WTC11 (cell line): ENCODE data around the gene GRB10. TPM values are rescaled to one million over a fixed set of nuclear protein-coding genes. Genes with fewer than 3 reads are reported as not detected.

ENCODE experiments used
- ATAC-seq: fragments of 200-7000 bp; cut with Tn5 transposase; 2 replicates; pipeline ENCODE4 v1.10.0; 2021; ENCODE audit warnings: mild to moderate bottlenecking, moderate library complexity
- CTCF ChIA-PET: fragments of 300-600 bp; sonication (Branson Sonifier 250); formaldehyde crosslinking; loops from one replicate; lab custom pipeline; 2021; ENCODE audit warnings: antibody characterized with exemption; lab: Charles Lee
- POLR2A ChIA-PET: fragments of 350-600 bp; sonication (Branson Sonifier 250); formaldehyde crosslinking; loops from one replicate; lab custom pipeline; 2021; ENCODE audit warnings: antibody characterized with exemption; lab: Charles Lee
- DNase-seq: peaks from one replicate; pipeline ENCODE4 v3.0.0; 2021; ENCODE audit warnings: low spot score
- H3K27ac Mint-ChIP-seq: 2 replicates; pipeline ENCODE4 v1.8.0; 2021; ENCODE audit warnings: mixed read lengths
- H3K27me3 Mint-ChIP-seq: 2 replicates; pipeline ENCODE4 v1.8.0; 2021; ENCODE audit warnings: low read depth, mild to moderate bottlenecking, moderate library complexity, mixed read lengths
- H3K36me3 Mint-ChIP-seq: 2 replicates; pipeline ENCODE4 v1.8.0; 2021; ENCODE audit warnings: mixed read lengths
- H3K4me1 Mint-ChIP-seq: 2 replicates; pipeline ENCODE4 v1.8.0; 2022; ENCODE audit warnings: mixed read lengths
- H3K4me3 Mint-ChIP-seq: 2 replicates; pipeline ENCODE4 v1.8.0; 2021; ENCODE audit warnings: mild to moderate bottlenecking, moderate library complexity, mixed read lengths
- H3K9me3 Mint-ChIP-seq: 2 replicates; pipeline ENCODE4 v1.8.0; 2021; ENCODE audit warnings: mixed read lengths
- ARID4B ChIP-seq: sonication (generic); formaldehyde crosslinking; IDR thresholded peaks from 2 replicates; pipeline ENCODE4 v1.8.0; 2023; ENCODE audit warnings: missing genetic modification reagents, mild to moderate bottlenecking, borderline replicate concordance
- ATF2 ChIP-seq: sonication (generic); formaldehyde crosslinking; IDR thresholded peaks from 2 replicates; pipeline ENCODE4 v1.8.1; 2022; ENCODE audit warnings: low read depth, missing genetic modification reagents, borderline replicate concordance
- ATF6 ChIP-seq: sonication (generic); formaldehyde crosslinking; IDR thresholded peaks from 2 replicates; pipeline ENCODE4 v1.8.1; 2023; ENCODE audit warnings: mild to moderate bottlenecking, missing genetic modification reagents
- CREB1 ChIP-seq: sonication (generic); formaldehyde crosslinking; IDR thresholded peaks from 2 replicates; pipeline ENCODE4 v1.8.0; 2023; ENCODE audit warnings: mild to moderate bottlenecking, missing genetic modification reagents
- CREM ChIP-seq: sonication (generic); formaldehyde crosslinking; IDR thresholded peaks from 2 replicates; pipeline ENCODE4 v1.8.1; 2022; ENCODE audit warnings: mild to moderate bottlenecking, missing genetic modification reagents, moderate library complexity
- ETV6 ChIP-seq: sonication (generic); formaldehyde crosslinking; IDR thresholded peaks from 2 replicates; pipeline ENCODE4 v1.8.1; 2022; ENCODE audit warnings: mild to moderate bottlenecking, missing genetic modification reagents
- FOXJ3 ChIP-seq: sonication (generic); formaldehyde crosslinking; IDR thresholded peaks from 2 replicates; pipeline ENCODE4 v1.9.0; 2021; ENCODE audit warnings: missing genetic modification reagents, mild to moderate bottlenecking, borderline replicate concordance
- MLX ChIP-seq: sonication (generic); formaldehyde crosslinking; IDR thresholded peaks from 2 replicates; pipeline ENCODE4 v1.8.1; 2023; ENCODE audit warnings: mild to moderate bottlenecking, missing genetic modification reagents, moderate library complexity
- PREB ChIP-seq: sonication (generic); formaldehyde crosslinking; IDR thresholded peaks from 2 replicates; pipeline ENCODE4 v1.8.1; 2022; ENCODE audit warnings: mild to moderate bottlenecking, missing genetic modification reagents, moderate library complexity, borderline replicate concordance
- PRRX2 ChIP-seq: fragments of 250-450 bp; sonication (Bioruptor Pico); IDR thresholded peaks from 2 replicates; pipeline ENCODE4 v1.8.0; 2021; ENCODE audit warnings: mild to moderate bottlenecking
- RORB ChIP-seq: fragments of 250-450 bp; sonication (Bioruptor Pico); IDR thresholded peaks from 2 replicates; pipeline ENCODE4 v1.9.0; 2021; ENCODE audit warnings: mild to moderate bottlenecking
- TCF7 ChIP-seq: sonication (generic); formaldehyde crosslinking; IDR thresholded peaks from 2 replicates; pipeline ENCODE4 v1.8.0; 2022; ENCODE audit warnings: mild to moderate bottlenecking, low read depth, missing genetic modification reagents, moderate library complexity
- USF2 ChIP-seq: sonication (generic); formaldehyde crosslinking; IDR thresholded peaks from 2 replicates; pipeline ENCODE4 v1.8.1; 2023; ENCODE audit warnings: mild to moderate bottlenecking, missing genetic modification reagents, moderate library complexity
- ZBTB43 ChIP-seq: sonication (generic); formaldehyde crosslinking; IDR thresholded peaks from 2 replicates; pipeline ENCODE4 v1.8.1; 2023; ENCODE audit warnings: mild to moderate bottlenecking, missing genetic modification reagents
- ZNF219 ChIP-seq: sonication (generic); formaldehyde crosslinking; IDR thresholded peaks from 2 replicates; pipeline ENCODE4 v1.8.0; 2023; ENCODE audit warnings: missing genetic modification reagents, mild to moderate bottlenecking, borderline replicate concordance
- ZSCAN18 ChIP-seq: fragments of 250-450 bp; sonication (Bioruptor Pico); IDR thresholded peaks from 2 replicates; pipeline ENCODE4 v2.1.2; 2022; ENCODE audit warnings: mild to moderate bottlenecking, moderate library complexity
- total RNA-seq: library from RNA; stranded (reverse); gene quantifications from 3 replicates; pipeline ENCODE4 v1.2.3, GENCODE V29; 2021

The GRB10 gene
- total RNA-seq, 1 experiment from 2014 or later, result 103 TPM

- ATAC-seq (no peak), DNase-seq (no peak)
- Mint-ChIP-seq H3K4me3 (no peak overlapping the region), H3K27ac (0 out of 2 replicates have a peak overlapping the region, but pooled peaks have one; percentile 28), H3K27me3 (no peaks in the 10 kb centered on the region), H3K4me1 (peaks cover 29% of the 10 kb centered on the region), H3K9me3 (no peaks in the 10 kb centered on the region), H3K36me3 (peaks cover 19% of the 10 kb centered on the region; the same call in 1 of the 2 replicates)
- TF ChIP-seq RORB (no peak), CREB1 (no peak), ATF6 (CRISPR knock-in tag) (no peak), ZBTB43 (CRISPR knock-in tag) (no peak), ATF2 (CRISPR knock-in tag) (no peak), ZSCAN18 (no peak), PRRX2 (CRISPR knock-in tag) (no peak), TCF7 (CRISPR knock-in tag) (no peak), PREB (CRISPR knock-in tag) (no peak), MLX (CRISPR knock-in tag) (no peak), FOXJ3 (CRISPR knock-in tag) (no peak)
- ChIA-PET CTCF (no interaction called here), POLR2A (no interaction called here)
These were observed 24.8 kb downstream of the GRB10 start for GRCh38 chr7:50757703-50758390.

GRCh38 chr7:50756180-50756579 is 26.5 kb downstream of the GRB10 start:
- peaks cover 13% of the 10 kb centered on the region; the same call in 1 of the 2 replicates for H3K36me3 Mint-ChIP-seq
- H3K4me1 Mint-ChIP-seq, result peaks cover 30% of the 10 kb centered on the region
- ChIA-PET CTCF (interaction anchor here (1.4 kb wide), 1 partner anchor 245 kb away, joined by 3 read pairs; no protein-coding TSS in a partner anchor), POLR2A (no interaction called here)
- ATAC-seq, result no peak
- H3K27ac Mint-ChIP-seq, result no peak overlapping the region
- no peaks in the 10 kb centered on the region for H3K9me3 Mint-ChIP-seq
- no peaks in the 10 kb centered on the region for H3K27me3 Mint-ChIP-seq
- no peak for DNase-seq
- H3K4me3 Mint-ChIP-seq, result no peak overlapping the region
- TF ChIP-seq ETV6 (CRISPR knock-in tag), result no peak
- no peak for TF ChIP-seq CREM
- no peak for TF ChIP-seq USF2
- no peak for TF ChIP-seq ZNF219 (CRISPR knock-in tag)
- TF ChIP-seq ARID4B (CRISPR knock-in tag), result no peak
